Measurements from ENCODE around the gene LHFPL6.

GRCh38 chr13:39298951-39299350 is 304.0 kb downstream of the LHFPL6 start:
- no peak for TF ChIP-seq HOXB13 (CRISPR knock-in tag; IDR thresholded peaks at IDR 0.05; ENCODE audit: low read depth)
- no peak for TF ChIP-seq POLR2A (IDR thresholded peaks at IDR 0.05; ENCODE audit: low read length)
- no peak for TF ChIP-seq ZFP36 (IDR thresholded peaks at IDR 0.05; ENCODE audit: borderline replicate concordance, partially characterized antibody)
- no peak for TF ChIP-seq ELK1 (IDR thresholded peaks at IDR 0.05; ENCODE audit: low read depth, low read length)
- TF ChIP-seq CTCF (IDR thresholded peaks at IDR 0.05), result no peak
- TF ChIP-seq PHF8 (IDR thresholded peaks at IDR 0.05; ENCODE audit: borderline replicate concordance, low read depth), result no peak
